Stimulated activated CD4-positive, alpha-beta T cell treated with anti-CD3 and anti-CD28 coated beads, Interleukin-12 subunit alpha, Interleukin-12 subunit beta, amount 100 ng/mL, for 24 hours (primary cell): Measurements from ENCODE around the gene ACVRL1.

Source experiments
- DNase-seq, 2 experiments: peaks; one replicate each; pipeline ENCODE4 v3.0.0-alpha.2; 2020; ENCODE audit warnings: low read depth in 2 of 2

ACVRL1 gene

GRCh38 chr12:51915951-51916350, 8.6 kb downstream of the ACVRL1 start:
- no peak for DNase-seq

- no peak for DNase-seq
These were observed 9.8 kb downstream of the ACVRL1 start for GRCh38 chr12:51917041-51917590.

- no peak for DNase-seq
These were observed 10.6 kb downstream of the ACVRL1 start for GRCh38 chr12:51917746-51918453.

GRCh38 chr12:51920046-51920445, 12.7 kb downstream of the ACVRL1 start:
- no peak for DNase-seq

- no peak for DNase-seq
These were observed 13.9 kb downstream of the ACVRL1 start for GRCh38 chr12:51921017-51921725.

GRCh38 chr12:51922146-51922545, 14.8 kb downstream of the ACVRL1 start:
- no peak for DNase-seq

- DNase-seq = no peak
These were observed 15.6 kb downstream of the ACVRL1 start for GRCh38 chr12:51922762-51923505.

- peak in 1 of 2 experiments; percentile 47 for DNase-seq
These were observed 16.4 kb downstream of the ACVRL1 start for GRCh38 chr12:51923506-51924365.

GRCh38 chr12:51924551-51925319, 17.4 kb downstream of the ACVRL1 start:
- no peak for DNase-seq

- no peak for DNase-seq
These were observed 18.2 kb downstream of the ACVRL1 start for GRCh38 chr12:51925346-51926063.

- DNase-seq = no peak
These were observed 18.8 kb downstream of the ACVRL1 start for GRCh38 chr12:51926064-51926632.

- peak; percentile 17 to 40 for DNase-seq
These were observed 19.4 kb downstream of the ACVRL1 start for GRCh38 chr12:51926718-51927117.

GRCh38 chr12:51932218-51933076, 25.1 kb downstream of the ACVRL1 start:
- DNase-seq = no peak

- DNase-seq = no peak
These were observed 26.8 kb downstream of the ACVRL1 start for GRCh38 chr12:51934080-51934479.

GRCh38 chr12:51937926-51938325, 30.6 kb downstream of the ACVRL1 start:
- DNase-seq = no peak

- no peak for DNase-seq
These were observed 31.4 kb downstream of the ACVRL1 start for GRCh38 chr12:51938726-51939125.

GRCh38 chr12:51941011-51941581, 33.8 kb downstream of the ACVRL1 start:
- DNase-seq = no peak

GRCh38 chr12:51941604-51942003, 34.3 kb downstream of the ACVRL1 start:
- DNase-seq = no peak
